HG03457 (cell line): Measurements from ENCODE around the gene ZNF541.
"Not testable (repeated sequence)": the region's sequence is repeated elsewhere in the genome, so short reads cannot be mapped to it uniquely, and the experiment has no call there.

Experiments used
- ATAC-seq: cut with Tn5 transposase; IDR thresholded peaks from one replicate; pipeline ENCODE4 v1.9.1; 2021; ENCODE audit warnings: moderate number of reproducible peaks; ENCODE audit not compliant: unreplicated experiment

ZNF541 gene

DNA sequence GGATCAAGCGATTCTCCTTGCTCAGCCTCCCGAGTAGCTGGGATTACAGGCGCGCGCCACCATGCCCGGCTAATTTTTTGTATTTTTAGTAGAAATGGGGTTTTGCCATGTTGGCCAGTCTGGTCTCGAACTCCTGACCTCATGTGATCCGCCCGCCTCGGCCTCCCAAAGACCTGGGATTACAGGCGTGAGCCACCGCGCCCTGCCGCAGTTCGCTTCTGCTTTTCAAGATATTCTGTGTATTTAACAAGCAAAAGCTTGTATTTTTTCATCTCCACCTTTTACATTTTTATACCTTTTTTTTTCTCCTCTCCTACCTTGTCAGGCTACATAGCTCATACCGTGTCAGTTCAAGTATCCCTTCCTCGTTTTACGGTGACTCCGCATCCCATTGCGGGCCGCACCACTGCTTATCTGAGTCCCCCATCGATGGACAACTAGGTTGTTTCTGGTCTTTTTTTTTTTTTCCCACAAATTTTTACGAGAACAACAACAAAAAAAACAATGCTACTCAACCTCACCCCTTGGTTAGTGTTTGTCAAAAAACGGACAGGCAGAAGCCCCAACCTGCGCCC lies 26.8 kb upstream of the ZNF541 start:
- ATAC-seq: not testable (repeated sequence)

DNA sequence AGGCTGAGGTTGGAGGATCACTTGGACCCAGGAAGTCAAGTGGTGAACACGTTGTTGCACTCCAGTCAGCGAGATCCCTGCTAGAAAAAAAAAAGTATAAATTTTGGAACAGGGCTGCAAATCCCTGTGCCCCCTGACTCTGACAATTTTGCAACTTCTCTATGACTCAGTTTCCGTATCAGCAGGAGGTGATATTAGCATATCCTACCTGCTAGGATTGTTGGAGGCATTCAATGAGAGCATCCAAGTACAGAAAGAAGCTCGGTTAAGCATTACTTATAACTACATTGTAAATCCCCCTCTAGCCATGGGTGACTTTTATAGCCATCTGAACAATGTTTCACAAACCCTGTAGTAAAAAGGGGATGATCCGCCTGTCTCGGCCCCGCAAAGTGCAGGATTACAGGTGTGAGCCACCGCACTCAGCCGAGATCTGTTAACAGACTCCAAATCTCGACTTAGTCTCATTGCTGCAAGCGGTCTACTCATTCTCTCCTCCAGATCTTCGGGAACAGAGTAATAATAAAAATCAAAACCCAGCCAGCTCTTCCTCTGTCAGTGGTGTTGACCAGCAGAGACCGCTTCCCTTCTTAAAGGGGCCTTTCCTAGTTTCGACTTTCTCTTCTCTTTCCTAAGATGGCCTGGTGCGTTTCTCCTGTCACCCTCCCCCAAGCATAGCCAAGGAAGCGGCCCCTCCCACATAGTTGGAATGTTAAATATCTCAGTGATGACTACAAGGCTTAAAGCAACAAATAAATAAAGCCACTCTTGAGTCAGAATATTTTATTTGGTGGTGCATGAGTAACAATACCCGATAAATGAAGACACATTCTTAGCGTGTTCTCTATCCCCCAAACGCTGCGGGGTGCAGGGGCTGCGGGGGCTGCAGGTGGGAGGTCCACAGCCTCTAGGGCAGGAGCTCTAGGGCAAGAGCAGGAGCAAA lies 25.7 kb upstream of the ZNF541 start:
- ATAC-seq: no peak

DNA sequence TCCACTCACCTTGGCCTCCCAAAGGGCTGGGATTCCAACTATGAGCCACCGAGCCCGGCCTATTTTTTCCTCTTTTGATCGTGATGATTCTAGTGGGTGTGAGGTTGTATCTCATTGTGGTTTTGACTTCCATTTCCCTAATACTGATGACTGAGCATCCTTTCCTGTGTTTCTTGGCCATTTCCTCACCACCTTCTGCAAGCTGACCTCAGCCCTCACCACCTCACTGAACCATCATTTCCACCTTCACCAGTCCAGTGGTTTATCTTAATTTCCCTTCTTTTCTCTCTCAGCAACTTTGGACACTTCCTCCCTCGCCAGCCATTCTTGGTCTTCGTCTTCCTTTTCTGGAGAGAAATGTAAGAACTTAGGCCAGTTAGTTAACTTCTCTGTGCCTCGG lies 23.0 kb upstream of the ZNF541 start:
- no peak for ATAC-seq

DNA sequence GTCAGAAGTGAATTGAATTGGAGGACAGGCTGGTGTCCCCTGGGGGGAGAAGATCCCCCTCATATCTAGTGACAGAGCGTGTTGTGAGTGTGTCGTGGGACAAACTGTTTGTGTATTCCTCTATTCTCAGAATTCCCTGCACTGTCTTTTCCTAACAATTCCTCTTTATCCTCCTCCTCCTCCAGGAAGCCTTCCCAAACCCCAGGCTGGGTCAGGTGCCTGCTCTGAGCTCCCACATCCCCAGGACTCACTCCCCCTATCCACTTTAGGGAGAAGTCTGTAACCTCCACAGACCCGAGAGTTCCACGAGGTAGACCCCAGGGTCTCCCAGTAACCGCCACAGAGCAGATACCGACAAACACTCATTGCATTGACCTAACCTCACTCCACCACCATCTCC lies 20.9 kb upstream of the ZNF541 start:
- no peak for ATAC-seq

DNA sequence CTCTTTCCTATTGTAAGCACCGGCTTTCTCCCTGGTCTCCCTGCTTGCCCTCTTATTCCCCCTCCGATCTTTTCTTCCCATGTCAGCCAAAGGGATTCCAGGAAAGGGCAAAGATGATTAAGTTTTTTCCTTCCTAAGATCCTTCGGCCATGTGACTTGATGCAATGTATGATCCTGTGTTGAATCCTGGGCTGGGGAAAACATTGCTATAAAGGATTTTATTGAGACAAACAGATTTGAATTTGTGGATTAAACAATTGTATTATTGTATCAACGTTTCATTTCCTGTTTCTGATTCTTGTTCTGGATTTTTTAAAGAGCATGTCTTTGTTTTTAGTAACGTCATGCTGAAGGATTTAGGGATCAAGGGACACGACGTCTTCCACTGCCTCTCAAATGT lies 16.9 kb upstream of the ZNF541 start:
- ATAC-seq: no peak

DNA sequence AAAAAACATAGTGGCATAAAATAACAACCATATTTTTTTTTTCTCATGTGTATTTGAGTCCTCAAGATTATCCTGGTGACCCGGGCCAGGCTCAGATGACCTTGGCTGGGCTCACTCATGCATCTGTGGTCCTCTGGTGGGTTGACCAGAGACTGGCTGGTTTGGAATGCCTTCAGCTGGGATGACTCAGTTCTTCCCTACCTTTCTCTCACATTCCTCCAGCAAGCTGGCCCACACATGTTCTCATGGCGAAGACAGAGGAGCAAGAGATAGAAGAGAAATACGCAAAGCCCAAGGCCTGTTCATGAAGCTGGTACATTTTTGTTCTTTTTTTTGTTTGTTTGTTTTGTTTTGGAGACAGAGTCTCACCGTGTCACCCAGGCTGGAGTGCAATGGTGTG lies 14.3 kb upstream of the ZNF541 start:
- ATAC-seq: no peak

DNA sequence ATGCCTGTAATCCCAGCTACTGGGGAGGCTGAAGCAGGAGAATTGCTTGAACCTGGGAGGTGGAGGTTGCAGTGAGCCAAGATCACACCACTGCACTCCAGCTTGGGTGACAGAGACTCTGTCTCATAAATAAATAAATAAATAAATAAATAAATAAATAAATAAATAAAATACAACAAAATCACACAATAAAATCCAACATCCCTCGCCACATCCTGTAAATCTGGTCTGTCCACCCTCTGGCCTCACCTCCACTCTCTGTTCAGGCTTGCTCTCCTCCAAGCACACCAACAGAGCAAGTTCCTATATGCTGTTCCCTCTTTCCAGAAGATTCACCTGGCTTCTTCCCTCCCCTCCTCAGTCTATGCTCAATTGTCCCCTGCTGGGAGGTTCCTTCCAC lies 10.2 kb upstream of the ZNF541 start:
- ATAC-seq: not testable (repeated sequence)

DNA sequence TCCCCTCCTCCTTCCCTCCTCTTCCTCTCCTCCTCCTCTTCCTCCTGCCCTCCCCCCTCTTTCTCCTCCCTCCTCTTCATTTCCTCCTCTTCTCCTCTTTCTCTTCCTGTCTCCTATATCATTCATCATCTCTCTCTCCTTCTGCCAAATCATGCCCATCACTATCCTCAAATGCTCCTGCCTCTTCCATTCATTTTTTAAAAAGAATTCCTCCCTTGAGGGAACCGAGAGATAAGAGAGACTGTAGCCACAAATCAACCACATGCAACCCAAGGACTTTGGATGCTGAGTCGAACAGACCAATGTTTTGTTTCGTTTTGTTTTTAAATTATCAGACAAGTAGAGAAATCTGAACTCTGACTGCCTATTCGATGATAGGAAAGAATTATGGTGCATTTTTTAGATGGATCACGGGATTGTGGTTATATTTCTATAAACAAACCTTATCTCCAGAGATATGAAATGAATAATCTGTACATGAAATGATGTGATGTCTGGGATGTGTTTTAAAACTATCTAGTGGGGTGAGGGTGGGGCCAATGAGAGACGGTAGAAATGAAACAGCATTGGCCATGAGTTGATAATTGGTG lies 9.5 kb upstream of the ZNF541 start:
- ATAC-seq: no peak

DNA sequence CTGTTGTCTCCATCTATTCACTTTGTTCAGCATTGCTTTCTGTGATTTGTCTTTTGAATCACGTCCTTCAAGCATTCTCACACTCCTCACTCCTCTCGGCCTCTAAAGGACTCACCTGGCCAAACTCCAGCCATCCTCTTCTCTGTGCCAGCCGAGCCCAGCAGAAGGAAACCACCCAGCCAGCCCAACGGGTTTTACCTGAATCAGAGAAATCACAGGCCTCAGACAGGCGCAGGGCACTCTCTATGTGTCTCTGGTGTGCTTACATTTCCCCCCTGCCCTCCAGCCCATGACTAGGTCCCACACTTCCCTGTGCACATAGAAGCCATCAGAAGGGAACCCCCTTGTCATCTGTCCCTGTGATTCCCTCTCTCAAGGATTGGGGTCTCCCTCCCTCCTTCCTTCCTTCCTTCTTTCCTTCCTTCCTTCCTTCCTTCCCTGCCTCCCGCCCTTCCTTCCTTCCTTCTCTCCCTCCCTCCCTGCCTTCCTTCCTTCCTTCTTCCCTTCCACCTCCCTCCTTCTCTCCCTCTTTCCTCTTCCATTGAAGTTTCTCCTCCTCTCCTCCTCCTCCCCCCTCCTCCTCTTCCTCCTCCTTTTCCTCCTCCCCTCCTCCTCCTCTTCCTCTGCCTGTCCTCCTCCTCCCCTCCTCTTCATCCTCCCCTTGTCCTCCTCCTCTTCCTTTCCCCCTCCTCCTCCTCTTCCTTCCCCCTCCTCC lies 8.8 kb upstream of the ZNF541 start:
- no peak for ATAC-seq

DNA sequence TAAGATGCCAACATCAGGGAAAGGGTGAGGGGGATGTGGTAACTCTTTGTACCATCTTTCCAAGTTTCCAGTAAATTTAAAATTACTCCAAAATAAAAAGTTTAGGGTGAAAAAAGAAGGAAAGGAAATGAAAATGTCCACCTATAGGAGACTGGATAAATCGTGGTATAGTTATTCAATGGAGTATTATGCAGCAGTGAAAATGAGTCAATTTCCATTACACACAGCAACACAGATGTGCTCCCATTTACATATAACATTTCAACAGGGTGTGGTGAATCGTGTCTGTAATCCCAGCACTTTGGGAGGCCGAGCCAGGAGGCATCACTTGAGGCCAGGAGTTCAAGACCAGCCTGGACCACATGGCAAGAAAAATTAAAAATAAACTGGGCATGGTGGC lies 7.4 kb upstream of the ZNF541 start:
- ATAC-seq: no peak

DNA sequence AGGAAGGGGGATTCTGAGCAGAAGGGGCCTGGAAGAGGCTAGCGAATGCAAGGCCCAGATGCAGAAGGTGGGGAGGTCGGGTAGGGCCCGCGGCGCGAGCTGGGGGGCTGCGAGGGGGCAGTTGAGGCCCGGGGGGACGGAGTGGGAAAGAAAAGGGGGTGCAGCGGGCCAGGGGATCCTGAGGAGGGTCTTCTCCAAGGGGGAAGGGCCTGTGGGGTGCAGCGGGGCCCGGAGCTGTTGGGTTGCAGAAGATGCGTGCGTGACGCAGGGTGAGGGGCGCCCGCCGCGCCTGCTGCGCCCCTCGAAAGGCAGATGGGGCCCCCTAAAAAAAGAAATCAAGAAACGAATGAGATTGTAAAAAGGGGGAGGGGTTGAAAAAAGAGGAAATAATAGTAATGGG lies 313 bp downstream of the ZNF541 start:
- ATAC-seq: no peak

DNA sequence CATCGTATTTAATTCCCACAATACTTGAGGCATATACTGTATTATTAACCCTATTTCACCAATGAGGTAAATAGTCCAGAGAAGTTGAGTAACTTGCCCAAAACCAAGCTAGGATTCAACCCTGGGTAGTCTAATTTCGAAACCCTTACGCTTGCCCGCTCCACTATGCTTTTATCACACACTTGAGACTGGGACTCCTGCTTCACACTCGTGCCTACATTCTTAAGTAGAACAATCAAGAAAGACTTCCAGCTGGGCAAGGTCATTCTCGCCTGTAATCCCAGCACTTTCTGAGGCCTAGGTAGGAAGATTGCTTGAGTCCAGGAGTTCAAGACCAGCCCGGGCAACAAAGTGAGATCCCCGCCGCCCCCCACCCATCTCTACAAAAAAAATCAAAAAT lies 3.6 kb downstream of the ZNF541 start:
- no peak for ATAC-seq

DNA sequence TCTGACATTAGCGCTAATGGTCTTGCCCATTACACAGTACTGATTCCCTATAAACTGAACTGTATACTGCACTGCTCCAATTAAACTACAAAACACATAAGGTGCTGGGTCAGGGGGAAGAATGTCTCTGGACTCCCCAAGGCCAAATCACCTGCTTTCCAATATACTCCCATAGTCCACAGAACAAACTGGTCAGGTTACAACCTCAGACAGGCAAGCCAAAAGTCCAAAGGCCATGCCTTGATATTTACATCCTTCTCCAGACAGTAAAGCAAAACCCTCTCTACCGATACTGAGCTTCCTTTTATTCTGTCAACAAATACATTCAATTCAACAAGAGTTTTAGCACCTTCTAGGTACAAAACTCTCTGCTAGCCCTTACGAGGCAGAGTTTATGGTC lies 8.9 kb downstream of the ZNF541 start:
- ATAC-seq: no peak

DNA sequence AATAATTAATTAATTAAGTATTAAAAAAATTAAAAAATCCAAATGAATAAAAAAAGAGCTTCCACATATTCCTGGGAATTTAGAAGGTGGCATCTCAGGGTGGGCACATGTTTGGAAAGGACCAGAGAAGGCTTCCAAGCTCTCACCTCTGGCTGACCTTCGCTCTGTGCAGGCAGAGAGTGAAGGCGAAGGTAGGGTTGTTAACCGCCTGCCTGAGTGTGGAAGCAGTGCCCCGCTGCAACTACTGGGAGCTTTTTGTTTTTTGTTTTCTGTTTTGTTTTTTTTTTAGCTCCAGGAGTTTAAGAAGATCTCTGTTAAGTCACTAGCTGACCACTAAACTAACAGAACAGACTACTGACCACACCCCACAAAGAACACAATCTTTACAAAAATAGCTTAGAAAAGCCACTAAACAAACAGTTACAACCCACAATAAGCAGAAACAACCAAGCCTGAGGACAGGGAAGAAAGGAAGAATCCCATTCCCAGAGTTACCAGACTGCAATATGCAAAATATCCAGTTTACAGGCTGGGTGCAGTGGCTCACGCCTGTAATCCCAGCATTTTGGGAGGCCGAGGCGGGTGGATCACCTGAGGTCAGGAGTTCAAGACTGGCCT lies 11.4 kb downstream of the ZNF541 start:
- no peak for ATAC-seq

DNA sequence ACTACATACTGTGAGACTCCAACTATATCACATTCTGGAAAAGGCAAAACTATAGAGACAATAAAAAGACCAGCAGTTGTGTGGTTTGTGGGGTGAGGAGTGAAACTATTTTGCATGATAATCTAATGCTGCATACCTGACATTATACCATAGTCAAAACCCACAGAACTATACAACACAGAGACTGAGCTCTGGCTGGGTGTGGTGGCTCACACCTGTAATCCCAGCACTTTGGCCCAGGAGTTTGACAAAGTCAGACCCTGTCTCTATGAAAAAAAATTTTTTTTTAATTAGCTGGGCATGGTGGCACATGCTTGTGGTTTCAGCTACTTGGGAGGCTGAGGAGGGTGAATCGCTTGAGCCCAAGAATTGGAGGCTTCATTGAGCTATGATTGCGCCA lies 11.9 kb downstream of the ZNF541 start:
- ATAC-seq: no peak

DNA sequence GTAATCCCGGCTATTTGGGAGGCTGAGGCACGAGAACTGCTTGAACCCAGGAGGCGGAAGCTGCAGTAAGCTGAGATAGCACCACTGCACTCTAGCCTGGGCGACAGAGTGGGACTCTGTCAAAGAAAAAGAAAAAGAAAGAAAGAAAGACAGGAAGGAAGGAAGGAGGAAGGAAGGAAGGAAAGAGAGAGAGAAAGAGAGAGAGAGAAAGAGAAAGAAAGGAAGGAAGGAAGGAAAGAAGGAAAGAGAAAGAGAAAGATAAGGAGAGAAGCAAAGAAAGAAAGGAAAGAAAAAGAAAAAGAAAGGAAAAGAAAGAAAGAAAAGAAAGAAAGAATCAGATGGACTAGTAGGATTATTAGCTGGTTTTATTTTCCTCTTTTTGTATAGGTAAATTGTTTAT lies 22.8 kb downstream of the ZNF541 start:
- no peak for ATAC-seq

DNA sequence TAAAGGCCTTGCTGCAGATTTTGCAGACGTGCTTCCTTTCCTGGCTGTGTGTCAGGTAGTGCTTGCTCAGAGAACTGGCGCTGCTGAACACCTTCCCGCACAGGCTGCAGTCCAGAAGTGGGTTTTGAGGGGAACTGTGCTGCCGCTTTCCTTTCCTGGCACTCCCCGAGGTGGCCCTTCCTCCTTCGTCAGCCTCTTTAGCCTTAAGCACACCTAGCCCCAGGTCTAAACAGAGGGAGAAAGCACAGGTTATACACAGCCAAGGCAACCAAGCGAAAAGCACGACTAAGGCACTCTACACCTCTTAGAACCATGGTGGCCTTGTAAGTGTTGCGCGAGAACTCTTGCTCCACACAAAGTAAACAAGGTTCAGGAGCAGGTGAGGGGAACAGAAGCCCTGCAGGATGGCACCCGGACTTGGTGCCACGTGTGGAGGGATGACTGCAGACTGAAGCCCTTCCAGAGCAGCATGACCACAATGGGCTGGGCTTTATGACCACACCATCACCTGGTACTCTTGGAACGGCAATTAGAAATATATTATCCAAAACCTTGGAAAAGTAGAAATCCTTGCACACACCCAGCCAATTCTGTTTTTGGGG lies 23.6 kb downstream of the ZNF541 start:
- no peak for ATAC-seq

DNA sequence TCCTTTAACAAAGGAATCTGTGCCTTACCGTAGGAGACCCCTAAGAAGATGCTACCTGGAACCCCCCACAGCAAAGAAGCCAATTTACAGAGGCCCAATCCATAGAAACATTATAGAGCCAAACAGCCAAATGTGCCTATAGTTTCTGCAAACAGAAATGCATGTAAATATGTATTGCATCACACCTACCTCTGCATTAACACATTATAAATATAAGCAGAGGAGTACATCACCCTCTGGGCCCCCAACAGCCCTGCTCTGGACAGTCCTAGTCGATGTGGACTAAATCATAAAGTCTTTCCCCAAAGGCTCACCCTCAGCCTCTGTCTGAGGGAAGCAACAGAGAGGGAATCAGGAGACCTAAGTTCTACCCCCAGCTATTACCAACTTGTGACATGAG lies 25.7 kb downstream of the ZNF541 start:
- no peak for ATAC-seq

DNA sequence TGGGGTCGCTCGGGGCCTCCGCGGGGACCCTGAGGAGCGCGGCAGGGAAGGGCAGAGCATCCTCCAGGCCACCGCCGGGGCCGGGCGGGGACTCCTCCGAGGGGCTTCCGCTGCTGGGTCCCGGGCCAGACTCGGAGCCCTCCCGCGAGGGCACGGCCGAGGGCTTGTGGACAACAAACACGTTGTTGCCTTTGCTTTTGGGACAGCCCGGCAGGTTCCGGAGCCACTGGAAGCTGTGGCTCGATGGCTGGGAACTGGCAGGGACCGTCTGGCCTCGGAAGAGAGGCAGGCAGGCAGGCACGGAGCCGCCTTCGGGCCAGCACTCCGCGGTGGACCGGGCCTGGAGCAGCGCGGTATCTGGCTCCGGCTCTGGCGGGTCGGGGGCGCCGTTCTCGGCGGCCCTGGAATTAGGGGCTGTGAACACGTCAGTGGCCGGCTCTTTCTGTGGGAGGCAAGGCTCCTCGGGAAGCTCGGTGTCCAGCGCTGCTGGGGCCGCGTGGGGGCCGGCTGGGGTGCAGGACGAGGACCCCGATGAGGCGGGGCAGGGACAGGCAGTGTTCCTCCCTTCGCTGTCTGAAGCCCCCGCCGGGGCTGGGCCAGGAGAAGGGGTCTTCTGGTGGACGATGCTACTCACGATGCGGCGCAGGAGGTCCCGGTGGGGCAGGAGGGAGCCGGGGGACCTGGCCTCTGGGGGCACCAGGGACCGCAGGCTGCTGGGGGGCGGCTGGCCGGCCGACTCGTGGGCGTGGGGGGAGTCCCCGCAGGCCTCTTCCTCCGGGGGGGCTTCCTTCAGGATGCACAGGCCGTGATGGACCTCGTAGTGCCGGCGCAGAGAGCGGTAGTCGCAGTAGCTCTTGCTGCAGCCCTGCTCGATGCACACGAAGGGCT lies 27.6 kb downstream of the ZNF541 start:
- no peak for ATAC-seq

DNA sequence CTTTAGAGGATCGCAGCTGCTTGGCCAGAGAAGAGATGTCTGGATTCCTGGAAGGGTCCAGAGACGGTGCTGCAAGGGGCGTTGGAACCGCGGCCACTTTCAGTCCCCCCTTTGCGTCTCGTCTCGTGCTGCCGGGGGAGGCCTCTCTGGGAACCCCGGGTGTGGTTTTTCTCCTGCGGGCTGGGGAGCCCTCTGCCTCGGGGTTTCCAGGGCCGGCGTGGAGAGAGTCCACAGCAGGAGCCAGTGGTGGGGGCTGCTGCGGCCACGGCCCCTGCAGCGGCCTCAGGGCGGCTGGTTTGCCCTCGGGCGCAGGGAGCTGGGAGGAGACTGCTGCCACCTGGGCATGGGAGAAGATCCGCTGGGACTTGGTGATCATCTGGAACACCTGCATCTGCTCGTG lies 28.5 kb downstream of the ZNF541 start:
- no peak for ATAC-seq
